HepG2 (cell line): ENCODE measurements around the gene SEMA3E. TPM values are rescaled to one million over a fixed set of nuclear protein-coding genes. Genes with fewer than 3 reads are reported as not detected.
"Not testable (repeated sequence)": the region's sequence is repeated elsewhere in the genome, so short reads cannot be mapped to it uniquely, and the experiment has no call there.

Source experiments
- ATAC-seq: fragments of 200-7000 bp; cut with Tn5 transposase; 3 replicates; pipeline ENCODE4 v1.9.1; 2020; ENCODE audit warnings: mild to moderate bottlenecking, moderate library complexity
- BruUV-seq: library from RNA; stranded (reverse); fragments of 400-500 nt; replicated peaks from 2 replicates; lab custom pipeline; 2021; lab: Mats Ljungman, UMichigan
- CTCF ChIA-PET: fragments of 300-600 bp; formaldehyde crosslinking; extraction: SDS; loops from one replicate; lab custom pipeline; 2021; ENCODE audit warnings: low total read pairs, inconsistent platforms, low intra/inter-chr PET ratio; lab: Yijun Ruan, JAX
- POLR2A ChIA-PET: fragments of 350-600 bp; sonication (Branson Sonifier 250); formaldehyde crosslinking; loops from one replicate; lab custom pipeline; 2020; ENCODE audit warnings: antibody characterized with exemption, inconsistent platforms; lab: Yijun Ruan, JAX
- DNase-seq: peaks from one replicate; pipeline ENCODE4 v3.0.0-alpha.2; 2015; ENCODE audit warnings: low spot score
- FAIRE-seq: peaks from 3 replicates; lab custom pipeline; 2011; peaks lifted over from hg19 to GRCh38; lab: Jason Lieb, UNC
- H2AFZ ChIP-seq: one replicate; pipeline ENCODE4 v1.6.1; 2011; ENCODE audit warnings: low read length, inconsistent platforms
- H3K27ac ChIP-seq: fragments of 300-600 bp; 3 replicates; pipeline ENCODE4 v1.8.0; 2011; ENCODE audit warnings: mixed run types, mild to moderate bottlenecking, mixed read lengths, low read length, inconsistent platforms; ENCODE audit not compliant: insufficient read depth; ENCODE audit errors: extremely low read length
- H3K27me3 ChIP-seq, 2 experiments: fragments of 200-600 bp in 1 of 2; 2 replicates in 1 of 2; 3 replicates in 1 of 2; pipeline versions ENCODE4 v1.6.0 to v1.8.0; 2011; ENCODE audit warnings: low read length in 2 of 2, mild to moderate bottlenecking in 2 of 2, moderate library complexity in 2 of 2, inconsistent platforms in 1 of 2; ENCODE audit not compliant: insufficient read depth in 2 of 2, control insufficient read depth in 1 of 2
- H3K36me3 ChIP-seq, 2 experiments: fragments of 200-600 bp in 1 of 2; replicated peaks in 1 of 2; 2 replicates in 1 of 2; 3 replicates in 1 of 2; pipeline versions ENCODE4 v1.5.1 to v1.8.0; 2011; ENCODE audit warnings: low read length in 2 of 2, inconsistent platforms in 1 of 2; ENCODE audit not compliant: insufficient read depth in 2 of 2, control insufficient read depth in 1 of 2
- H3K4me1 ChIP-seq: 2 replicates; pipeline ENCODE4 v1.5.1; 2012; ENCODE audit warnings: low read length, inconsistent platforms; ENCODE audit not compliant: insufficient read depth
- H3K4me2 ChIP-seq: 2 replicates; pipeline ENCODE4 v1.6.0; 2011; ENCODE audit warnings: low read depth, low read length, inconsistent platforms
- H3K4me3 ChIP-seq, 3 experiments: fragments of 200-600 bp in 1 of 3; sonication (generic), shearing (Covaris generic) in 1 of 3; replicated peaks in 1 of 3; 2 replicates each; pipeline ENCODE4 v1.5.1; 2011 to 2016; ENCODE audit warnings: low read length in 3 of 3, inconsistent platforms in 2 of 3, low read depth in 2 of 3, mild to moderate bottlenecking in 2 of 3, control low read depth in 1 of 3, mixed read lengths in 1 of 3; ENCODE audit not compliant: insufficient read depth in 1 of 3
- H3K79me2 ChIP-seq: one replicate; pipeline ENCODE4 v1.6.1; 2011; ENCODE audit warnings: low read length, inconsistent platforms; ENCODE audit not compliant: insufficient read depth
- H3K9ac ChIP-seq: 2 replicates; pipeline ENCODE4 v1.6.0; 2011; ENCODE audit warnings: mild to moderate bottlenecking, low read depth, low read length, inconsistent platforms; ENCODE audit not compliant: insufficient read depth
- H3K9me3 ChIP-seq: 2 replicates; pipeline ENCODE4 v1.5.1; 2012; ENCODE audit warnings: mild to moderate bottlenecking, low read length
- H4K20me1 ChIP-seq: 2 replicates; pipeline ENCODE4 v1.6.0; 2011; ENCODE audit warnings: inconsistent platforms, mild to moderate bottlenecking, low read length, moderate library complexity; ENCODE audit not compliant: insufficient read depth
- HNF4A ChIP-seq: sonication (generic); formaldehyde crosslinking; IDR thresholded peaks from 2 replicates; pipeline ENCODE4 v1.4.0; 2020; ENCODE audit warnings: missing genetic modification reagents
- MEF2D ChIP-seq: sonication (generic); formaldehyde crosslinking; IDR thresholded peaks from 2 replicates; pipeline ENCODE4 v1.5.1; 2020; ENCODE audit warnings: mild to moderate bottlenecking, missing genetic modification reagents
- TCF7 ChIP-seq: sonication (generic); IDR thresholded peaks from 2 replicates; pipeline ENCODE4 v1.6.1; 2016; ENCODE audit warnings: antibody characterized with exemption, low read depth
- ZNF138 ChIP-seq: sonication (generic); formaldehyde crosslinking; IDR thresholded peaks from 2 replicates; pipeline ENCODE4 v1.5.0; 2020; ENCODE audit warnings: mild to moderate bottlenecking, low read depth, missing genetic modification reagents
- ZNF432 ChIP-seq: sonication (generic); formaldehyde crosslinking; IDR thresholded peaks from 2 replicates; pipeline ENCODE4 v1.5.0; 2020; ENCODE audit warnings: missing genetic modification reagents, mild to moderate bottlenecking, borderline replicate concordance
- ZNF451 ChIP-seq: sonication (generic); formaldehyde crosslinking; IDR thresholded peaks from 2 replicates; pipeline ENCODE4 v1.5.0; 2020; ENCODE audit warnings: mild to moderate bottlenecking, missing genetic modification reagents
- ZNF550 ChIP-seq: sonication (generic); formaldehyde crosslinking; IDR thresholded peaks from 2 replicates; pipeline ENCODE4 v1.4.0; 2020; ENCODE audit warnings: mild to moderate bottlenecking, missing genetic modification reagents, borderline replicate concordance
- WGBS: methylation state at CpG from one replicate; pipeline ENCODE4 v1.1.6; 2017; ENCODE audit warnings: low lambda C conversion rate; 5-methylcytosine and 5-hydroxymethylcytosine counted together
- in situ Hi-C: cut with HindIII; loops from 2 replicates; pipeline ENCODE4 v1.10.0; 2017; ENCODE audit warnings: low pct_unique_long_range_greater_than_20kb; ENCODE audit not compliant: extremely low pct_ligation_motif_present
- intact Hi-C: fragments of 100-400 bp; cut with micrococcal nuclease; formaldehyde crosslinking; loops from one replicate; pipeline ENCODE4 v1.10.0; 2022; ENCODE audit not compliant: unreplicated experiment
- polyA plus RNA-seq, 8 experiments: library from polyadenylated mRNA; depleted of rRNA in 3 of 8; stranded (reverse) in 7 of 8; unstranded in 1 of 8; fragments of >200 nt; fragmentation: Illumina TruSeq in 4 of 8; extraction: Trizol in 4 of 8; gene quantifications; 2 replicates each; pipeline versions ENCODE4 v1.2.1 to v1.2.3, GENCODE V29; 2011 to 2016; ENCODE audit warnings: low read depth in 4 of 8, missing spikeins in 1 of 8, mixed read lengths in 1 of 8; ENCODE audit not compliant: insufficient read depth in 1 of 8
- total RNA-seq, 5 experiments: library from RNA; depleted of rRNA; stranded (reverse); fragments of >200 nt; fragmentation: Illumina TruSeq; extraction: Trizol; gene quantifications; 2 replicates each; pipeline ENCODE4 v1.2.3, GENCODE V29; 2016; ENCODE audit warnings: low read depth in 1 of 5
- TF ChIP-seq, protein P1 (sequence below): sonication (generic); formaldehyde crosslinking; IDR thresholded peaks from 2 replicates; pipeline ENCODE4 v1.8.0; 2022; ENCODE audit warnings: mild to moderate bottlenecking, missing genetic modification reagents; ENCODE audit not compliant: insufficient replicate concordance

SEMA3E gene
- total and polyA plus RNA-seq, 2 of the 13 experiments (the other 11 are each of a cell fraction or from before 2014, with no cell fraction given) = not detected

DNA sequence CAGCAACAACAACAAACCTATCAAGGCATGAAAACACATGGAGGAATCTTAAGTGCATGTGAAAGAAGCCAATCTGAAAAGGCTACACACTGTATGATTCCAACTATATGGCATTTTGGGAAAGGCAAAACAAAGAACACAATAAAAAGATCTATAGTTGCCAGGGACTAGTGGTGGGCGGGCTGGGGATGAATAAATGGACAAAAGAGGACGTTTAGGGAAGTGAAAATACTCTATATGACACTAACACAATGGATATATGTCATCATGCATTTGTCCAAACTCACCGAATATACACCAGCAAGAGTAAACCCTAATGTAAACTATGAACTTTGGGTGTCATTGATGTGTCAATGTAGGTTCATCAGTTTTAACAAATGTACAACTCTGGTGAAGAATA is 89.1 kb downstream of the SEMA3E start (continued):
- TF ChIP-seq ZNF432 (no peak), ZNF451 (CRISPR knock-in tag) (no peak), ZNF138 (CRISPR knock-in tag) (no peak), ZNF550 (CRISPR knock-in tag) (no peak)

DNA sequence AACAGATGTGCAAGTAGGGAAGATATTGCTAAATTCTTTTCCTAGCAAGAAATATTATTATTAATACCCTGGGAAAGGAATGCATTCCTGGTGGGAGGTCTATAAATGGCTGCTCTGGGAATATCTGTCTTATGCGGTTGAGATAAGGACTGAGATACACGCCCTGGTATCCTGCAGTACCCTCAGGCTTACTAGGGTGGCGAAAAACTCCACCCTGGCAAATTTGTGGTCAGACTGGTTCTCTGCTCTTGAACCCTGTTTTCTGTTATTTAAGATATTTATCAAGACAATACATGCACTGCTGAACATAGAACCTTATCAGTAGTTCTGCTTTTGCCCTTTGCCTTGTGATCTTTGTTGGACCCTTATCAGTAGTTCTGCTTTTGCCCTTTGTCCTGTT is 96.4 kb downstream of the SEMA3E start:
- H4K20me1 ChIP-seq, H3K27me3 ChIP-seq, H3K9ac ChIP-seq, CTCF ChIA-PET, DNase-seq, H3K36me3 ChIP-seq, H3K4me1 ChIP-seq, H3K9me3 ChIP-seq, H3K4me2 ChIP-seq, in situ Hi-C loops, H3K79me2 ChIP-seq, intact Hi-C loops, H3K27ac ChIP-seq, H3K4me3 ChIP-seq, ATAC-seq, H2AFZ ChIP-seq, BruUV-seq, POLR2A ChIA-PET, FAIRE-seq: not testable (repeated sequence)
- WGBS = 37% methylated on average over 3 of the region's 3 CpGs
- TF ChIP-seq HNF4A (CRISPR knock-in tag) (0 out of 2 replicates have a peak, but pooled peaks have one; percentile 39), TCF7 (0 out of 2 replicates have a peak, but pooled peaks have one; percentile 12)

DNA sequence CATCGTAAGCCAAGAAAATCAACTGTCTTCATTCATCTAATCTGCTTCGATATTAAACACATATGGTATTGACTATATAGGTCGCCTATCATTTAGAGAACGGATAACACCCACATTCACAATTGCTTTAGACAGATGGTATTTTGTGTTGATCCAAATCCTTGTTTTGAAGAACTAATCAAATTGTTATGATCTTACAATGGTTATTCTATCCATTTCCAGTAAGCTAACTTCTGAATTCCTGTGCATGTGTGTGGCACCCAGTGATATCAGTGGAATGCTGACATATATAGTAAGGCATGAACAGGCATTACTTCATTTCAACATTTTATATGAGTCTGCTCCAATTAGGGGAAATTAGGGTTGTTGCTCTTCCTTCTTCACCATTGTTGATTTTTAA is 98.8 kb downstream of the SEMA3E start:
- Histone ChIP-seq H3K4me3 (no peak overlapping the region), H3K27me3 (no peaks in the 10 kb centered on the region)
- BruUV-seq = no TSS peak
- TF ChIP-seq, protein P1, sequence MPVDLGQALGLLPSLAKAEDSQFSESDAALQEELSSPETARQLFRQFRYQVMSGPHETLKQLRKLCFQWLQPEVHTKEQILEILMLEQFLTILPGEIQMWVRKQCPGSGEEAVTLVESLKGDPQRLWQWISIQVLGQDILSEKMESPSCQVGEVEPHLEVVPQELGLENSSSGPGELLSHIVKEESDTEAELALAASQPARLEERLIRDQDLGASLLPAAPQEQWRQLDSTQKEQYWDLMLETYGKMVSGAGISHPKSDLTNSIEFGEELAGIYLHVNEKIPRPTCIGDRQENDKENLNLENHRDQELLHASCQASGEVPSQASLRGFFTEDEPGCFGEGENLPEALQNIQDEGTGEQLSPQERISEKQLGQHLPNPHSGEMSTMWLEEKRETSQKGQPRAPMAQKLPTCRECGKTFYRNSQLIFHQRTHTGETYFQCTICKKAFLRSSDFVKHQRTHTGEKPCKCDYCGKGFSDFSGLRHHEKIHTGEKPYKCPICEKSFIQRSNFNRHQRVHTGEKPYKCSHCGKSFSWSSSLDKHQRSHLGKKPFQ (CRISPR knock-in tag) = no peak
- TF ChIP-seq MEF2D (CRISPR knock-in tag) = no peak
- TF ChIP-seq, all 625 proteins: peak for 0
- DNase-seq = no peak
- Histone ChIP-seq H3K4me1 (no peaks in the 10 kb centered on the region), H3K9me3 (no peaks in the 10 kb centered on the region), H3K9ac (no peak overlapping the region), H3K27ac (no peak overlapping the region), H3K4me2 (no peak overlapping the region), H3K79me2 (no peaks in the 10 kb centered on the region), H2AFZ (no peak overlapping the region), H3K36me3 (no peaks in the 10 kb centered on the region), H4K20me1 (no peaks in the 10 kb centered on the region)
- ChIA-PET CTCF (no interaction called here), POLR2A (no interaction called here)
- WGBS = 73% methylated on average over 4 of the region's 4 CpGs
- FAIRE-seq = no peak
- ATAC-seq = no peak
- in situ Hi-C loops (no loop called here), intact Hi-C loops (no loop called here)
